ENCODE results near the gene PRDM16. TPM values are rescaled to one million over a fixed set of nuclear protein-coding genes. Genes with fewer than 3 reads are reported as not detected.
A peak's percentile ranks its signal among the peaks of the same experiment; 100 is the strongest.

Gene PRDM16
- total RNA-seq, 1 donor, result 6.5 TPM

DNA sequence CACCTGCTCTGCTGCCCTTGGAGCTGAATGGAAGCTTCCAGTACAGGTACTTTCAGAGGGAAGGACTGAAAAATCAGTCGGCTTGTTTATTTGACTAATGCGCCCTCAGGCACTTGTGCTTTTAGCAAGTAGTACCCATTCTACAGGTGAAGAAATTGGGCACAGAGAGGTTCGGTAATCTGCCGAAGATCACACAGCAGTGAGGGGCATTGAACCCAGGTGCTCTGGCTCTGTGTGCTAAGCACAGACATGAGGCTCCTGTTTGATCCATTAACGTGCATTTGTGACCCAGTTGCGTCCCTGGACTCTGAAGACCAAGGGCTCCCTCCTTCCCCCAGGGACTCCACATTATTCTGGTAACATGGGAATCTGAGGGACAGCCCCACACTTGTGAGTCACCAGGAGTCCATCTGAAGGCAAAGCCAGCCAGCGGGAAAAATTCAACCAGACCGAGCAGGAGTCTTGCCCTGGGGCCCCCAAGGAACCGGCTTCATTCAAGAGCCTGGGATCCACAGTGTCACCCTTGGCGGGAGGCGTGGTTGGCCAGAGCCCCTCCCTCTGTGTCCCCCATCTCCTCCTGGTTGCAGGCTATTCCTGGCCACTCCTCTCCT, 193.1 kb downstream of the PRDM16 start:
- peak; percentile 94 for DNase-seq (ENCODE audit: insufficient read length, low spot score, missing footprints)
- no peaks in the 10 kb centered on the region for H3K79me2 ChIP-seq (ENCODE audit: insufficient read depth, low read length)
- H2AFZ ChIP-seq (ENCODE audit: low read length), result no peak overlapping the region

DNA sequence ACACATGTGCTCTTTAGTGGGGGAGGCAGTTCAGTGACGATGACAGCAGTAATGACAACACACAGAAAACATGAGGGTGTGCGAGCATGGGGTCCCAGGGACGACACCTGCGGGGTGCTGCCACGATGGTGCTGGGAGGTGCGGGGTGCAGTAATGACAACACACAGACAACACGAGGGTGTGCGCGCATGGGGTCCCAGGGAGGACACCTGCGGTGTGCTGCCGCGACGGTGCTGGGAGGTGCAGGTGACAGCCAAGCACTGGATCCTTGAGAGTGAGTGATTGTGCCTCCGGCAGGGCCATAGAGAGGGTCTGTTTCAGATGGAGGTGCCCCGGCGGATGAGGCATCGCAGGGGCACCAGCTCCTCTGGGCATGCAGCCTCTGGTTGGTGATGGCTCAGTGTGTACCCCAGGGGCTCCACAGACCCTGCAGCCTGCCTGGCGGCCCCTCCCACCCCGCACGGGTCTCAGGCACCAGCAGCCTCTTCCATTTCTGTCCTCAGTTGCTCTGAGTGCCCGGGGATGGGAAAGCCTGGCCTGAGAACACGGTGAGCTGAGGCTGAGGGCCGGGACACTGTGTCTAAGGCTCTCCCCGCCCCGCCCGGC, 193.8 kb downstream of the PRDM16 start:
- peaks cover 12% of the 10 kb centered on the region for H4K20me1 ChIP-seq (ENCODE audit: insufficient read depth, low read length)
- H2AFZ ChIP-seq (ENCODE audit: low read length), result no peak overlapping the region
- no peaks in the 10 kb centered on the region for H3K4me1 ChIP-seq (ENCODE audit: insufficient read depth, low read length)
- H3K27ac ChIP-seq (ENCODE audit: low read depth, low read length), result no peak overlapping the region
- H3K4me2 ChIP-seq (ENCODE audit: insufficient read depth, low read length), result no peak overlapping the region
- no peaks in the 10 kb centered on the region for H3K79me2 ChIP-seq (ENCODE audit: insufficient read depth, low read length)
- TF ChIP-seq, protein P1, sequence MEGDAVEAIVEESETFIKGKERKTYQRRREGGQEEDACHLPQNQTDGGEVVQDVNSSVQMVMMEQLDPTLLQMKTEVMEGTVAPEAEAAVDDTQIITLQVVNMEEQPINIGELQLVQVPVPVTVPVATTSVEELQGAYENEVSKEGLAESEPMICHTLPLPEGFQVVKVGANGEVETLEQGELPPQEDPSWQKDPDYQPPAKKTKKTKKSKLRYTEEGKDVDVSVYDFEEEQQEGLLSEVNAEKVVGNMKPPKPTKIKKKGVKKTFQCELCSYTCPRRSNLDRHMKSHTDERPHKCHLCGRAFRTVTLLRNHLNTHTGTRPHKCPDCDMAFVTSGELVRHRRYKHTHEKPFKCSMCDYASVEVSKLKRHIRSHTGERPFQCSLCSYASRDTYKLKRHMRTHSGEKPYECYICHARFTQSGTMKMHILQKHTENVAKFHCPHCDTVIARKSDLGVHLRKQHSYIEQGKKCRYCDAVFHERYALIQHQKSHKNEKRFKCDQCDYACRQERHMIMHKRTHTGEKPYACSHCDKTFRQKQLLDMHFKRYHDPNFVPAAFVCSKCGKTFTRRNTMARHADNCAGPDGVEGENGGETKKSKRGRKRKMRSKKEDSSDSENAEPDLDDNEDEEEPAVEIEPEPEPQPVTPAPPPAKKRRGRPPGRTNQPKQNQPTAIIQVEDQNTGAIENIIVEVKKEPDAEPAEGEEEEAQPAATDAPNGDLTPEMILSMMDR (IDR thresholded peaks at IDR 0.05; ENCODE audit: extremely low read depth, low read depth, low read length), result no peak
- H3K9me3 ChIP-seq (ENCODE audit: low read depth, low read length), result no peaks in the 10 kb centered on the region
- H3K4me3 ChIP-seq (ENCODE audit: insufficient read depth, low read length), result no peak overlapping the region
- H3K36me3 ChIP-seq (ENCODE audit: insufficient read depth, low read length), result no peaks in the 10 kb centered on the region
- DNase-seq (ENCODE audit: insufficient read length, low spot score, missing footprints), result no peak
- H3K27me3 ChIP-seq (ENCODE audit: insufficient read depth, low read length), result no peaks in the 10 kb centered on the region

More for the DNA sequence above, 193.1 kb downstream of the PRDM16 start:
- Histone ChIP-seq H3K27ac (ENCODE audit: low read depth, low read length) (no peak overlapping the region), H3K27me3 (ENCODE audit: insufficient read depth, low read length) (no peaks in the 10 kb centered on the region), H3K36me3 (ENCODE audit: insufficient read depth, low read length) (no peaks in the 10 kb centered on the region), H4K20me1 (ENCODE audit: insufficient read depth, low read length) (peaks cover 12% of the 10 kb centered on the region), H3K4me3 (ENCODE audit: insufficient read depth, low read length) (no peak overlapping the region), H3K4me1 (ENCODE audit: insufficient read depth, low read length) (no peaks in the 10 kb centered on the region), H3K9me3 (ENCODE audit: low read depth, low read length) (no peaks in the 10 kb centered on the region), H3K4me2 (ENCODE audit: insufficient read depth, low read length) (no peak overlapping the region)
- TF ChIP-seq, protein P1 (IDR thresholded peaks at IDR 0.05; ENCODE audit: extremely low read depth, low read depth, low read length), result no peak

DNA sequence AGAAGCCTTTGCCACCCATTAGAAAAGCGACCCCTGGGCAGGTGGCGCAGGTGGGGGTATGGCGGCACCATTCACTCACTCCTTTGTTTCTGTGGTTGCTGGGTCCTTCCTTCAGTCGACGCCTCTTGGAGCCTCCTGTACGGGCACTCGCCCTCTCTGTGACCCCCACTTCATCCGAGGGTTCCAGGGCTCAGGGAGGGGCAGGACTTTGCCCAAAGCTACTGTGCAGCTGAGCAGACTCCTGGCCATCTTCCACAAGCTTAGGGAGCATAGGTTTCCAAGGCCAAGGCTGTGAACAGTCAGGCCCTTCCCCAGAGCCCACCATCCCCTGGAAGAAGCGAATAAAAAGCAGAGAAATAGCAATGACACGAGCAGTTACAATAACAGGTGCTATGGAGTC, 194.8 kb downstream of the PRDM16 start:
- no peak overlapping the region for H2AFZ ChIP-seq (ENCODE audit: low read length)
- H3K27me3 ChIP-seq (ENCODE audit: insufficient read depth, low read length), result no peaks in the 10 kb centered on the region
- H3K4me2 ChIP-seq (ENCODE audit: insufficient read depth, low read length), result no peak overlapping the region
- no peak for DNase-seq (ENCODE audit: insufficient read length, low spot score, missing footprints)
- H3K27ac ChIP-seq (ENCODE audit: low read depth, low read length), result no peak overlapping the region
- TF ChIP-seq, protein P1 (IDR thresholded peaks at IDR 0.05; ENCODE audit: extremely low read depth, low read depth, low read length), result no peak
- H3K79me2 ChIP-seq (ENCODE audit: insufficient read depth, low read length), result no peaks in the 10 kb centered on the region
- H4K20me1 ChIP-seq (ENCODE audit: insufficient read depth, low read length), result peaks cover 12% of the 10 kb centered on the region
- no peaks in the 10 kb centered on the region for H3K4me1 ChIP-seq (ENCODE audit: insufficient read depth, low read length)
- H3K9me3 ChIP-seq (ENCODE audit: low read depth, low read length), result no peaks in the 10 kb centered on the region
- no peak overlapping the region for H3K4me3 ChIP-seq (ENCODE audit: insufficient read depth, low read length)
- no peaks in the 10 kb centered on the region for H3K36me3 ChIP-seq (ENCODE audit: insufficient read depth, low read length)

DNA sequence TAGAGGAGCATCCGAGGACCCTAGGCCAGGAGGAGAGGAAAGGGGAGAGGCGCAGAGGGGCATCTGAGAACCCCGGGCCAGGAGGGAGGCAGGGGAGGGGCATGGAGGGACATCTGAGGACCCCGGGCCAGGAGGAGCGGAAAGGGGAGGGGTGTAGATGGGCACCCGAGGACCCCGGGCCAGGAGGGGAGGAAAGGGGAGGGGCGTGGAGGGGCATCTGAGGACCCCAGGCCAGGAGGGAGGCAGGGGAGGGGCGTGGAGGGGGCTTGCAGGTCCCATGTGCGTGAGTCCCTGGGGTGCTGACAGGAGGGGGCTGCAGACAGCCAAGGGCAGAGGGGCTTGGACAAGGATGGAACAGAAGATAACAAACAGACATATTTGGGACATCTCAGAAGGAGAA, 195.5 kb downstream of the PRDM16 start:
- Histone ChIP-seq H3K9me3 (ENCODE audit: low read depth, low read length) (no peaks in the 10 kb centered on the region), H3K36me3 (ENCODE audit: insufficient read depth, low read length) (no peaks in the 10 kb centered on the region), H2AFZ (ENCODE audit: low read length) (no peak overlapping the region), H3K4me2 (ENCODE audit: insufficient read depth, low read length) (no peak overlapping the region), H3K4me1 (ENCODE audit: insufficient read depth, low read length) (no peaks in the 10 kb centered on the region), H3K27ac (ENCODE audit: low read depth, low read length) (no peak overlapping the region), H3K27me3 (ENCODE audit: insufficient read depth, low read length) (no peaks in the 10 kb centered on the region), H3K79me2 (ENCODE audit: insufficient read depth, low read length) (no peaks in the 10 kb centered on the region), H3K4me3 (ENCODE audit: insufficient read depth, low read length) (no peak overlapping the region), H4K20me1 (ENCODE audit: insufficient read depth, low read length) (peaks cover 11% of the 10 kb centered on the region)
- DNase-seq (ENCODE audit: insufficient read length, low spot score, missing footprints), result no peak
- TF ChIP-seq, protein P1 (IDR thresholded peaks at IDR 0.05; ENCODE audit: extremely low read depth, low read depth, low read length), result no peak

Measured in osteoblast (primary cell).